HepG2 (cell line): ENCODE data around the gene CMTM8. TPM values are rescaled to one million over a fixed set of nuclear protein-coding genes. Genes with fewer than 3 reads are reported as not detected.

Experiments
- ATAC-seq: fragments of 200-7000 bp; cut with Tn5 transposase; 3 replicates; pipeline ENCODE4 v1.9.1; 2020; ENCODE audit warnings: mild to moderate bottlenecking, moderate library complexity
- BruUV-seq: library from RNA; stranded (reverse); fragments of 400-500 nt; replicated peaks from 2 replicates; lab custom pipeline; 2021; lab: Mats Ljungman, UMichigan
- CTCF ChIA-PET: fragments of 300-600 bp; formaldehyde crosslinking; extraction: SDS; loops from one replicate; lab custom pipeline; 2021; ENCODE audit warnings: low total read pairs, inconsistent platforms, low intra/inter-chr PET ratio; lab: Yijun Ruan, JAX
- POLR2A ChIA-PET: fragments of 350-600 bp; sonication (Branson Sonifier 250); formaldehyde crosslinking; loops from one replicate; lab custom pipeline; 2020; ENCODE audit warnings: antibody characterized with exemption, inconsistent platforms; lab: Yijun Ruan, JAX
- DNase-seq: peaks from one replicate; pipeline ENCODE4 v3.0.0-alpha.2; 2015; ENCODE audit warnings: low spot score
- FAIRE-seq: peaks from 3 replicates; lab custom pipeline; 2011; peaks lifted over from hg19 to GRCh38; lab: Jason Lieb, UNC
- H2AFZ ChIP-seq: one replicate; pipeline ENCODE4 v1.6.1; 2011; ENCODE audit warnings: low read length, inconsistent platforms
- H3K27ac ChIP-seq: fragments of 300-600 bp; 3 replicates; pipeline ENCODE4 v1.8.0; 2011; ENCODE audit warnings: mixed run types, mild to moderate bottlenecking, mixed read lengths, low read length, inconsistent platforms; ENCODE audit not compliant: insufficient read depth; ENCODE audit errors: extremely low read length
- H3K27me3 ChIP-seq, 2 experiments: fragments of 200-600 bp in 1 of 2; 2 replicates in 1 of 2; 3 replicates in 1 of 2; pipeline versions ENCODE4 v1.6.0 to v1.8.0; 2011; ENCODE audit warnings: low read length in 2 of 2, mild to moderate bottlenecking in 2 of 2, moderate library complexity in 2 of 2, inconsistent platforms in 1 of 2; ENCODE audit not compliant: insufficient read depth in 2 of 2, control insufficient read depth in 1 of 2
- H3K36me3 ChIP-seq, 2 experiments: fragments of 200-600 bp in 1 of 2; replicated peaks in 1 of 2; 2 replicates in 1 of 2; 3 replicates in 1 of 2; pipeline versions ENCODE4 v1.5.1 to v1.8.0; 2011; ENCODE audit warnings: low read length in 2 of 2, inconsistent platforms in 1 of 2; ENCODE audit not compliant: insufficient read depth in 2 of 2, control insufficient read depth in 1 of 2
- H3K4me1 ChIP-seq: 2 replicates; pipeline ENCODE4 v1.5.1; 2012; ENCODE audit warnings: low read length, inconsistent platforms; ENCODE audit not compliant: insufficient read depth
- H3K4me2 ChIP-seq: 2 replicates; pipeline ENCODE4 v1.6.0; 2011; ENCODE audit warnings: low read depth, low read length, inconsistent platforms
- H3K4me3 ChIP-seq, 3 experiments: fragments of 200-600 bp in 1 of 3; sonication (generic), shearing (Covaris generic) in 1 of 3; replicated peaks in 1 of 3; 2 replicates each; pipeline ENCODE4 v1.5.1; 2011 to 2016; ENCODE audit warnings: low read length in 3 of 3, inconsistent platforms in 2 of 3, low read depth in 2 of 3, mild to moderate bottlenecking in 2 of 3, control low read depth in 1 of 3, mixed read lengths in 1 of 3; ENCODE audit not compliant: insufficient read depth in 1 of 3
- H3K79me2 ChIP-seq: one replicate; pipeline ENCODE4 v1.6.1; 2011; ENCODE audit warnings: low read length, inconsistent platforms; ENCODE audit not compliant: insufficient read depth
- H3K9ac ChIP-seq: 2 replicates; pipeline ENCODE4 v1.6.0; 2011; ENCODE audit warnings: mild to moderate bottlenecking, low read depth, low read length, inconsistent platforms; ENCODE audit not compliant: insufficient read depth
- H3K9me3 ChIP-seq: 2 replicates; pipeline ENCODE4 v1.5.1; 2012; ENCODE audit warnings: mild to moderate bottlenecking, low read length
- H4K20me1 ChIP-seq: 2 replicates; pipeline ENCODE4 v1.6.0; 2011; ENCODE audit warnings: inconsistent platforms, mild to moderate bottlenecking, low read length, moderate library complexity; ENCODE audit not compliant: insufficient read depth
- IRX3 ChIP-seq: sonication (generic); formaldehyde crosslinking; IDR thresholded peaks from 2 replicates; pipeline ENCODE4 v1.8.1; 2023; ENCODE audit warnings: mild to moderate bottlenecking, low read depth, missing genetic modification reagents, borderline replicate concordance
- MED8 ChIP-seq: sonication (generic); formaldehyde crosslinking; IDR thresholded peaks from 2 replicates; pipeline ENCODE4 v1.8.1; 2023; ENCODE audit warnings: mild to moderate bottlenecking, missing genetic modification reagents; ENCODE audit not compliant: insufficient replicate concordance
- NCOA1 ChIP-seq: sonication (generic); formaldehyde crosslinking; IDR thresholded peaks from 2 replicates; pipeline ENCODE4 v1.9.0; 2021; ENCODE audit warnings: missing genetic modification reagents
- PRMT3 ChIP-seq: sonication (generic); formaldehyde crosslinking; IDR thresholded peaks from 2 replicates; pipeline ENCODE4 v1.8.1; 2022; ENCODE audit warnings: low read depth, mild to moderate bottlenecking, moderate library complexity, missing genetic modification reagents, borderline replicate concordance
- RORA ChIP-seq: sonication (generic); formaldehyde crosslinking; IDR thresholded peaks from 2 replicates; pipeline ENCODE4 v1.5.0; 2020; ENCODE audit warnings: mild to moderate bottlenecking, missing genetic modification reagents, moderate library complexity
- SYNCRIP ChIP-seq: fragments of 200-400 bp; formaldehyde crosslinking; IDR thresholded peaks from 2 replicates; pipeline ENCODE4 v1.6.1; 2018; ENCODE audit warnings: mild to moderate bottlenecking, low read depth, low read length; ENCODE audit not compliant: insufficient read depth
- ZNF564 ChIP-seq: sonication (generic); formaldehyde crosslinking; IDR thresholded peaks from 2 replicates; pipeline ENCODE4 v1.8.1; 2023; ENCODE audit warnings: mild to moderate bottlenecking, missing genetic modification reagents
- WGBS: methylation state at CpG from one replicate; pipeline ENCODE4 v1.1.6; 2017; ENCODE audit warnings: low lambda C conversion rate; 5-methylcytosine and 5-hydroxymethylcytosine counted together
- in situ Hi-C: cut with HindIII; loops from 2 replicates; pipeline ENCODE4 v1.10.0; 2017; ENCODE audit warnings: low pct_unique_long_range_greater_than_20kb; ENCODE audit not compliant: extremely low pct_ligation_motif_present
- intact Hi-C: fragments of 100-400 bp; cut with micrococcal nuclease; formaldehyde crosslinking; loops from one replicate; pipeline ENCODE4 v1.10.0; 2022; ENCODE audit not compliant: unreplicated experiment
- polyA plus RNA-seq, 8 experiments: library from polyadenylated mRNA; depleted of rRNA in 3 of 8; stranded (reverse) in 7 of 8; unstranded in 1 of 8; fragments of >200 nt; fragmentation: Illumina TruSeq in 4 of 8; extraction: Trizol in 4 of 8; gene quantifications; 2 replicates each; pipeline versions ENCODE4 v1.2.1 to v1.2.3, GENCODE V29; 2011 to 2016; ENCODE audit warnings: low read depth in 4 of 8, missing spikeins in 1 of 8, mixed read lengths in 1 of 8; ENCODE audit not compliant: insufficient read depth in 1 of 8
- total RNA-seq, 5 experiments: library from RNA; depleted of rRNA; stranded (reverse); fragments of >200 nt; fragmentation: Illumina TruSeq; extraction: Trizol; gene quantifications; 2 replicates each; pipeline ENCODE4 v1.2.3, GENCODE V29; 2016; ENCODE audit warnings: low read depth in 1 of 5
- TF ChIP-seq, protein P1 (sequence below): IDR thresholded peaks from 2 replicates; pipeline ENCODE4 v1.6.1; 2018; ENCODE audit warnings: missing genetic modification reagents
- TF ChIP-seq, protein P2 (sequence below): sonication (generic); formaldehyde crosslinking; IDR thresholded peaks from 2 replicates; pipeline ENCODE4 v1.5.0; 2020; ENCODE audit warnings: missing genetic modification reagents
- TF ChIP-seq, protein P3 (sequence below): sonication (generic); formaldehyde crosslinking; IDR thresholded peaks from 2 replicates; pipeline ENCODE4 v1.4.0; 2020; ENCODE audit warnings: missing genetic modification reagents, borderline replicate concordance
- TF ChIP-seq, protein P4 (sequence below): sonication (generic); formaldehyde crosslinking; IDR thresholded peaks from 2 replicates; pipeline ENCODE4 v1.5.0; 2020; ENCODE audit warnings: mild to moderate bottlenecking, missing genetic modification reagents, borderline replicate concordance

CMTM8 gene
- total and polyA plus RNA-seq, 2 of the 13 experiments (the other 11 are each of a cell fraction or from before 2014, with no cell fraction given), result 8.9 to 15.8 TPM

DNA sequence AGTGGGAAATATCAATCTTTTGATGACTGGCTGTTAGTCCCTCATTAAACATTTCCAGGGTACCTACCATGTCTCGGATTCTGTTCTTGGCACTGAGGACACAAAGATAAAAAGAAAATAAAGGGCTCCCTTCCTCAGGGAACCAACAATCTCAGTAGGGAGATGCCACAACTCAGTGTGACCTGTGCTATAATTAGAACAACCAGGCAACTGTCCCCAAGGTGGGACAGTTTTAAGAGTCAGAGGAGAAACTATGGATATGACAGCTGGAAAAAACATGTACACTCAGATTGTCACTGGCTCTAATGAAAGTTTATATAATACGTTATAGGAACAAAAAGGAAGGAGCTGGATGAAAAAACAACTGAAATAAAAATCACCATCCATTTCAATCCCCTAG is 23.3 kb upstream of the CMTM8 start:
- ATAC-seq (no peak), DNase-seq (no peak), FAIRE-seq (no peak)
- intact Hi-C loops, result no loop called here
- no peak overlapping the region for H2AFZ ChIP-seq
- in situ Hi-C loops, result loop anchor here (25.0 kb wide), 1 partner anchor 447 kb away; no protein-coding TSS in a partner anchor
- H4K20me1 ChIP-seq, result no peaks in the 10 kb centered on the region
- peaks cover 47% of the 10 kb centered on the region for H3K4me1 ChIP-seq
- no TSS peak for BruUV-seq
- POLR2A ChIA-PET, result interaction anchor here (2.0 to 4.0 kb wide), 2 partner anchors 20 to 24 kb away, joined by 5 to 32 read pairs; partner anchors contain the start of gene CMTM8
- H3K9me3 ChIP-seq, result 0 out of 2 replicates have a peak, but pooled peaks cover 6% of the 10 kb centered on the region
- H3K79me2 ChIP-seq, result no peaks in the 10 kb centered on the region
- WGBS, result 88% methylated on average over 2 of the region's 2 CpGs
- H3K27me3 ChIP-seq, result no peaks in the 10 kb centered on the region
- no peak overlapping the region for H3K4me3 ChIP-seq
- no peak overlapping the region for H3K4me2 ChIP-seq
- no peaks in the 10 kb centered on the region for H3K36me3 ChIP-seq
- H3K9ac ChIP-seq, result no peak overlapping the region
- H3K27ac ChIP-seq, result peak overlapping the region; percentile 58
- CTCF ChIA-PET, result no interaction called here
- TF ChIP-seq RORA (CRISPR knock-in tag) (no peak), NCOA1 (no peak), MED8 (CRISPR knock-in tag) (no peak), ZNF564 (CRISPR knock-in tag) (no peak), SYNCRIP (no peak), PRMT3 (CRISPR knock-in tag) (no peak), IRX3 (CRISPR knock-in tag) (no peak)
- TF ChIP-seq, protein P1, sequence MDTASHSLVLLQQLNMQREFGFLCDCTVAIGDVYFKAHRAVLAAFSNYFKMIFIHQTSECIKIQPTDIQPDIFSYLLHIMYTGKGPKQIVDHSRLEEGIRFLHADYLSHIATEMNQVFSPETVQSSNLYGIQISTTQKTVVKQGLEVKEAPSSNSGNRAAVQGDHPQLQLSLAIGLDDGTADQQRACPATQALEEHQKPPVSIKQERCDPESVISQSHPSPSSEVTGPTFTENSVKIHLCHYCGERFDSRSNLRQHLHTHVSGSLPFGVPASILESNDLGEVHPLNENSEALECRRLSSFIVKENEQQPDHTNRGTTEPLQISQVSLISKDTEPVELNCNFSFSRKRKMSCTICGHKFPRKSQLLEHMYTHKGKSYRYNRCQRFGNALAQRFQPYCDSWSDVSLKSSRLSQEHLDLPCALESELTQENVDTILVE (CRISPR knock-in tag), result no peak
- TF ChIP-seq, protein P2, sequence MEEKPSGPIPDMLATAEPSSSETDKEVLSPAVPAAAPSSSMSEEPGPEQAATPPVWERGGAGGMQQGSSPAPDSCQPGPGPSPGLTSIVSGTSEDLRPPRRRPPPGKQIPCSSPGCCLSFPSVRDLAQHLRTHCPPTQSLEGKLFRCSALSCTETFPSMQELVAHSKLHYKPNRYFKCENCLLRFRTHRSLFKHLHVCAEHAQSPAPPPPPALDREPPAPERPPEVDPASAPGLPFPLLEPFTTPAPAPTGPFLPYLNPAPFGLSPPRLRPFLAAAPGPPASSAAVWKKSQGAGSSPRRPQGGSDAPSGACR, result no peak
- TF ChIP-seq, protein P3, sequence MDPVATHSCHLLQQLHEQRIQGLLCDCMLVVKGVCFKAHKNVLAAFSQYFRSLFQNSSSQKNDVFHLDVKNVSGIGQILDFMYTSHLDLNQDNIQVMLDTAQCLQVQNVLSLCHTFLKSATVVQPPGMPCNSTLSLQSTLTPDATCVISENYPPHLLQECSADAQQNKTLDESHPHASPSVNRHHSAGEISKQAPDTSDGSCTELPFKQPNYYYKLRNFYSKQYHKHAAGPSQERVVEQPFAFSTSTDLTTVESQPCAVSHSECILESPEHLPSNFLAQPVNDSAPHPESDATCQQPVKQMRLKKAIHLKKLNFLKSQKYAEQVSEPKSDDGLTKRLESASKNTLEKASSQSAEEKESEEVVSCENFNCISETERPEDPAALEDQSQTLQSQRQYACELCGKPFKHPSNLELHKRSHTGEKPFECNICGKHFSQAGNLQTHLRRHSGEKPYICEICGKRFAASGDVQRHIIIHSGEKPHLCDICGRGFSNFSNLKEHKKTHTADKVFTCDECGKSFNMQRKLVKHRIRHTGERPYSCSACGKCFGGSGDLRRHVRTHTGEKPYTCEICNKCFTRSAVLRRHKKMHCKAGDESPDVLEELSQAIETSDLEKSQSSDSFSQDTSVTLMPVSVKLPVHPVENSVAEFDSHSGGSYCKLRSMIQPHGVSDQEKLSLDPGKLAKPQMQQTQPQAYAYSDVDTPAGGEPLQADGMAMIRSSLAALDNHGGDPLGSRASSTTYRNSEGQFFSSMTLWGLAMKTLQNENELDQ (CRISPR knock-in tag), result no peak
- TF ChIP-seq, protein P4, sequence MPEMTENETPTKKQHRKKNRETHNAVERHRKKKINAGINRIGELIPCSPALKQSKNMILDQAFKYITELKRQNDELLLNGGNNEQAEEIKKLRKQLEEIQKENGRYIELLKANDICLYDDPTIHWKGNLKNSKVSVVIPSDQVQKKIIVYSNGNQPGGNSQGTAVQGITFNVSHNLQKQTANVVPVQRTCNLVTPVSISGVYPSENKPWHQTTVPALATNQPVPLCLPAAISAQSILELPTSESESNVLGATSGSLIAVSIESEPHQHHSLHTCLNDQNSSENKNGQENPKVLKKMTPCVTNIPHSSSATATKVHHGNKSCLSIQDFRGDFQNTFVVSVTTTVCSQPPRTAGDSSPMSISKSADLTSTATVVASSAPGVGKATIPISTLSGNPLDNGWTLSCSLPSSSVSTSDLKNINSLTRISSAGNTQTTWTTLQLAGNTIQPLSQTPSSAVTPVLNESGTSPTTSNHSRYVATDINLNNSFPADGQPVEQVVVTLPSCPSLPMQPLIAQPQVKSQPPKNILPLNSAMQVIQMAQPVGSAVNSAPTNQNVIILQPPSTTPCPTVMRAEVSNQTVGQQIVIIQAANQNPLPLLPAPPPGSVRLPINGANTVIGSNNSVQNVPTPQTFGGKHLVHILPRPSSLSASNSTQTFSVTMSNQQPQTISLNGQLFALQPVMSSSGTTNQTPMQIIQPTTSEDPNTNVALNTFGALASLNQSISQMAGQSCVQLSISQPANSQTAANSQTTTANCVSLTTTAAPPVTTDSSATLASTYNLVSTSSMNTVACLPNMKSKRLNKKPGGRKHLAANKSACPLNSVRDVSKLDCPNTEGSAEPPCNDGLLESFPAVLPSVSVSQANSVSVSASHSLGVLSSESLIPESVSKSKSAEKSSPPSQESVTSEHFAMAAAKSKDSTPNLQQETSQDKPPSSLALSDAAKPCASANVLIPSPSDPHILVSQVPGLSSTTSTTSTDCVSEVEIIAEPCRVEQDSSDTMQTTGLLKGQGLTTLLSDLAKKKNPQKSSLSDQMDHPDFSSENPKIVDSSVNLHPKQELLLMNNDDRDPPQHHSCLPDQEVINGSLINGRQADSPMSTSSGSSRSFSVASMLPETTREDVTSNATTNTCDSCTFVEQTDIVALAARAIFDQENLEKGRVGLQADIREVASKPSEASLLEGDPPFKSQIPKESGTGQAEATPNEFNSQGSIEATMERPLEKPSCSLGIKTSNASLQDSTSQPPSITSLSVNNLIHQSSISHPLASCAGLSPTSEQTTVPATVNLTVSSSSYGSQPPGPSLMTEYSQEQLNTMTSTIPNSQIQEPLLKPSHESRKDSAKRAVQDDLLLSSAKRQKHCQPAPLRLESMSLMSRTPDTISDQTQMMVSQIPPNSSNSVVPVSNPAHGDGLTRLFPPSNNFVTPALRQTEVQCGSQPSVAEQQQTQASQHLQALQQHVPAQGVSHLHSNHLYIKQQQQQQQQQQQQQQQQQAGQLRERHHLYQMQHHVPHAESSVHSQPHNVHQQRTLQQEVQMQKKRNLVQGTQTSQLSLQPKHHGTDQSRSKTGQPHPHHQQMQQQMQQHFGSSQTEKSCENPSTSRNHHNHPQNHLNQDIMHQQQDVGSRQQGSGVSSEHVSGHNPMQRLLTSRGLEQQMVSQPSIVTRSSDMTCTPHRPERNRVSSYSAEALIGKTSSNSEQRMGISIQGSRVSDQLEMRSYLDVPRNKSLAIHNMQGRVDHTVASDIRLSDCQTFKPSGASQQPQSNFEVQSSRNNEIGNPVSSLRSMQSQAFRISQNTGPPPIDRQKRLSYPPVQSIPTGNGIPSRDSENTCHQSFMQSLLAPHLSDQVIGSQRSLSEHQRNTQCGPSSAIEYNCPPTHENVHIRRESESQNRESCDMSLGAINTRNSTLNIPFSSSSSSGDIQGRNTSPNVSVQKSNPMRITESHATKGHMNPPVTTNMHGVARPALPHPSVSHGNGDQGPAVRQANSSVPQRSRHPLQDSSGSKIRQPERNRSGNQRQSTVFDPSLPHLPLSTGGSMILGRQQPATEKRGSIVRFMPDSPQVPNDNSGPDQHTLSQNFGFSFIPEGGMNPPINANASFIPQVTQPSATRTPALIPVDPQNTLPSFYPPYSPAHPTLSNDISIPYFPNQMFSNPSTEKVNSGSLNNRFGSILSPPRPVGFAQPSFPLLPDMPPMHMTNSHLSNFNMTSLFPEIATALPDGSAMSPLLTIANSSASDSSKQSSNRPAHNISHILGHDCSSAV (CRISPR knock-in tag), result no peak
